Liver (tissue), 10 donors: Measurements from ENCODE around the gene PLXDC1. TPM values are rescaled to one million over a fixed set of nuclear protein-coding genes. Genes with fewer than 3 reads are reported as not detected.

Experiments used
- DNase-seq: peaks from one replicate; pipeline ENCODE4 v3.0.0-alpha.2; 2017; ENCODE audit warnings: low spot score
- H3K27ac ChIP-seq, 2 donors: one replicate each; pipeline ENCODE4 v1.7.0; 2013; ENCODE audit warnings: inconsistent platforms in 2 of 2, low read length in 2 of 2, control low read depth in 1 of 2, low read depth in 1 of 2, mild to moderate bottlenecking in 1 of 2
- H3K27me3 ChIP-seq, 4 donors: one replicate each; pipeline versions ENCODE4 v1.6.1 to v1.7.0; 2013; ENCODE audit warnings: low read length in 3 of 4, inconsistent platforms in 1 of 4, mild to moderate bottlenecking in 1 of 4, moderate library complexity in 1 of 4; ENCODE audit not compliant: control insufficient read depth in 4 of 4, insufficient read depth in 4 of 4
- H3K36me3 ChIP-seq, 4 donors: one replicate each; pipeline versions ENCODE4 v1.6.1 to v1.7.0; 2013; ENCODE audit warnings: low read length in 3 of 4, mild to moderate bottlenecking in 3 of 4, low read depth in 1 of 4, moderate library complexity in 1 of 4; ENCODE audit not compliant: control insufficient read depth in 4 of 4, insufficient read depth in 3 of 4
- H3K4me1 ChIP-seq, 4 donors: one replicate each; pipeline versions ENCODE4 v1.6.1 to v1.7.0; 2013; ENCODE audit warnings: low read length in 3 of 4, mild to moderate bottlenecking in 3 of 4, moderate library complexity in 1 of 4; ENCODE audit not compliant: control insufficient read depth in 4 of 4, insufficient read depth in 4 of 4
- H3K4me3 ChIP-seq, 3 donors: one replicate each; pipeline versions ENCODE4 v1.6.1 to v1.7.0; 2013; ENCODE audit warnings: low read length in 3 of 3, control low read depth in 1 of 3, low read depth in 1 of 3, mild to moderate bottlenecking in 1 of 3
- H3K9ac ChIP-seq, 2 donors: one replicate each; pipeline ENCODE4 v1.7.0; 2013; ENCODE audit warnings: low read length in 2 of 2, mild to moderate bottlenecking in 2 of 2, moderate library complexity in 2 of 2, control low read depth in 1 of 2, low read depth in 1 of 2
- H3K9me3 ChIP-seq, 4 donors: one replicate each; pipeline versions ENCODE4 v1.6.1 to v1.7.0; 2013; ENCODE audit warnings: low read length in 3 of 4; ENCODE audit not compliant: control insufficient read depth in 4 of 4
- EGR1 ChIP-seq, 2 donors: IDR thresholded peaks; 2 replicates each; pipeline ENCODE4 v1.6.1; 2016 to 2018; ENCODE audit warnings: antibody characterized with exemption in 2 of 2, low read depth in 2 of 2
- FOXA1 ChIP-seq: IDR thresholded peaks from 2 replicates; pipeline ENCODE4 v1.6.1; 2016; ENCODE audit warnings: antibody characterized with exemption
- FOXA2 ChIP-seq: IDR thresholded peaks from 2 replicates; pipeline ENCODE4 v1.6.1; 2016; ENCODE audit warnings: antibody characterized with exemption
- GABPA ChIP-seq, 2 donors: IDR thresholded peaks in 1 of 2; conservative IDR thresholded peaks in 1 of 2; 2 replicates each; pipeline ENCODE4 v1.6.1; 2016; ENCODE audit warnings: antibody characterized with exemption in 2 of 2, mild to moderate bottlenecking in 1 of 2, moderate library complexity in 1 of 2
- NR2F2 ChIP-seq: IDR thresholded peaks from 2 replicates; pipeline ENCODE4 v1.6.1; 2016; ENCODE audit warnings: antibody characterized with exemption
- WGBS: extraction: QIAGEN DNeasy Blood & Tissue Kit; methylation state at CpG from one replicate; pipeline ENCODE4 v1.1.7; 2013; 5-methylcytosine and 5-hydroxymethylcytosine counted together
- polyA plus RNA-seq, 2 donors: library from polyadenylated mRNA; stranded (reverse) in 1 of 2; unstranded in 1 of 2; fragments of 200-250 nt in 1 of 2; fragments of >200 nt in 1 of 2; fragmentation: Nextera tagmentation in 1 of 2; extraction: Ambion mirVana in 1 of 2; gene quantifications; one replicate each; pipeline versions ENCODE4 v1.2.1 to v1.2.3, GENCODE V29; 2013 to 2015
- small RNA-seq: library from RNA; depleted of rRNA; stranded (forward); fragments of <200 nt; gene quantifications from one replicate; pipeline ENCODE3, GENCODE V24; 2014
- total RNA-seq, 2 donors: library from RNA; depleted of rRNA; stranded (reverse); fragments of >200 nt; gene quantifications; one replicate each; pipeline ENCODE4 v1.2.3, GENCODE V29; 2014
- TF ChIP-seq, protein P1 (sequence below): fragments of 150-350 bp; IDR thresholded peaks from 2 replicates; pipeline ENCODE4 v1.5.1; 2017; ENCODE audit warnings: improper control_type of control experiment, low read depth, low read length; ENCODE audit not compliant: missing input control
- donor health status: healthy.
- donor health status: healthy.
- donor health status: healthy.
- donor health status: healthy.
- donor health status: healthy.

Gene PLXDC1
- total and polyA plus RNA-seq, 4 donors, result 0.14 to 0.84 (median 0.30) TPM

DNA sequence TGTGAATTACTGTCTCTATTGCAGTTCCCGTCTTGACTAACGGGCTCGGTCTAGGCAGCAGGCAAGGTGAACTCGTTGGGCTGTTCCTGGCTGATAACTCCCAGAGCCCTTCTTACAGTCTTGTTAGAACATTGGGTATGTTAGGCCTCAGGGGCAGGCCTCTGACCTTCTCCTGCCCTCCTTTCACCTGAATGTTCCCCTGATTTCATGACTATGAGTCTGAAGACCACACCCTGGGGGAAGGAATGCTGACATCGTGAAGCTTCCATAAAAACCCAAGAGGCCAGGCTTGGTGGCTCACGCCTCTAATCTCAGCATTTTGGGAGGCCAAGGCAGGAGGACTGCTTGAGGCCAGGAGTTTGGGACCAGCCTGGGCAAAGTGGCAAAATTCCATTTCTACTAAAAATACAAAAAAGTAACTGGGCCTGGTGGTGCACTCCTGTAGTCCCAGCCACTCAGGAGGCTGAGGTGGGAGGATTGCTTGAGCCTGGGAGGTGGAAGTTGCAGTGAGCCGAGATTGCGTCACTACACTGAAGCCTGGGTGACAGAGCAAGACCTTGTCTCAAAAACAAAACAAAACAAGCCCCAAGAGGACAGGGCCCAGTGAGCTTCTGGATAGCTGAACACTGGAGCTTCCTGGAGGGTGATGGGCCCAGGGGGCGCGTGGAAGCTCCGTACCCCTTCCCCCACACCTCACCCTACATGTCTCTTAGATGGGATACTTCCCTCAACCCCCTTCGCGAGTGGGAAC is 136.5 kb downstream of the PLXDC1 start:
- Histone ChIP-seq H3K9me3 (no peaks in the 10 kb centered on the region), H3K4me1 (peaks cover 0 to 2% (median 0%) of the 10 kb centered on the region in 4 donors), H3K27me3 (no peaks in the 10 kb centered on the region), H3K27ac (no peak overlapping the region), H3K36me3 (no peaks in the 10 kb centered on the region), H3K9ac (no peak overlapping the region), H3K4me3 (no peak overlapping the region)
- TF ChIP-seq GABPA (IDR thresholded peaks at IDR 0.05 in 1 of 2, conservative IDR thresholded peaks at IDR 0.05 in 1 of 2), result no peak
- no peak for DNase-seq
- WGBS, result 86% methylated on average over 13 of the region's 13 CpGs

DNA sequence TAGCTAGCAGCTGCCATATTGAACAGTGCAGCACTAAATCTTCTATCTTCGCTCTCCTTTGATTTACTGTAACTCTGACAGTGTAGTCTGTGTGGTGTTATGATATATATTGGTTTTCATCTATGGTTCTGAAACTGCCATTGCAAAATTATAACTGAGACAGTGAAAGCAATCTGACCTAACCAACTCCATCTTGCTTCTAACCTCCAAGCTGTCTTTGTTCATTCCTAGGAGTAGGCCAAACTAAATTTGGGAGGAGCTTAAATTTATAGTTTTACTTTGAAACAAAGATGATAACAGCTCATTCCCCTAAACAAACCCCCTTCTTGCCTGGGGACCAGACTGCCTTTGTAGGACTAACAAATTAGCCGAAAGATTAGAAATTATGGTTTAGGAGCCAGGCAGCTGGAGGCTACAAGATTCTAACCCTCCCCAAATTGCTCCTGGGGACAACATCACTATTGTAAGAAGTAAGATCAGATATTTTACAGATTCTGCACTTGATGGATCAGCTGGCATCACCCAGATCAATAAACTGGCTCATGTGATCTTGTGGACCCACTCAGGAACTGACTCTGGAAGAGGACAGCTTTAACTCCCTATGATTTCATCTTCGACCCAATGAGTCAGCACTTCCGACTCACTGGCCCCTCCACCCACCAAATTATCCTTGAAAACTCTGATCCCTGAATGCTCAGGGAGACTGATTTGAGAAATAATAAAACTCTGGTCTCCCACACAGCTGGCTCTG is 137.2 kb downstream of the PLXDC1 start:
- Histone ChIP-seq H3K4me3 (no peak overlapping the region), H3K36me3 (no peaks in the 10 kb centered on the region), H3K4me1 (peaks cover 0 to 2% (median 0%) of the 10 kb centered on the region in 4 donors), H3K27ac (no peak overlapping the region), H3K9ac (no peak overlapping the region), H3K9me3 (no peaks in the 10 kb centered on the region), H3K27me3 (no peaks in the 10 kb centered on the region)
- DNase-seq, result no peak
- 88% methylated on average over 4 of the region's 4 CpGs for WGBS
- TF ChIP-seq EGR1 (IDR thresholded peaks at IDR 0.05; ENCODE audit: low read depth in 2 of 2) (no peak), FOXA2 (no peak), FOXA1 (no peak), NR2F2 (no peak)
- TF ChIP-seq, protein P1, sequence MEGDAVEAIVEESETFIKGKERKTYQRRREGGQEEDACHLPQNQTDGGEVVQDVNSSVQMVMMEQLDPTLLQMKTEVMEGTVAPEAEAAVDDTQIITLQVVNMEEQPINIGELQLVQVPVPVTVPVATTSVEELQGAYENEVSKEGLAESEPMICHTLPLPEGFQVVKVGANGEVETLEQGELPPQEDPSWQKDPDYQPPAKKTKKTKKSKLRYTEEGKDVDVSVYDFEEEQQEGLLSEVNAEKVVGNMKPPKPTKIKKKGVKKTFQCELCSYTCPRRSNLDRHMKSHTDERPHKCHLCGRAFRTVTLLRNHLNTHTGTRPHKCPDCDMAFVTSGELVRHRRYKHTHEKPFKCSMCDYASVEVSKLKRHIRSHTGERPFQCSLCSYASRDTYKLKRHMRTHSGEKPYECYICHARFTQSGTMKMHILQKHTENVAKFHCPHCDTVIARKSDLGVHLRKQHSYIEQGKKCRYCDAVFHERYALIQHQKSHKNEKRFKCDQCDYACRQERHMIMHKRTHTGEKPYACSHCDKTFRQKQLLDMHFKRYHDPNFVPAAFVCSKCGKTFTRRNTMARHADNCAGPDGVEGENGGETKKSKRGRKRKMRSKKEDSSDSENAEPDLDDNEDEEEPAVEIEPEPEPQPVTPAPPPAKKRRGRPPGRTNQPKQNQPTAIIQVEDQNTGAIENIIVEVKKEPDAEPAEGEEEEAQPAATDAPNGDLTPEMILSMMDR, result no peak

Small RNAs within 50 kb of the gene (small RNA-seq; reads per million reads assigned to genes)
- not detected for gene AC091178.1

Other genes starting within 250 kb of the PLXDC1 start
- not detected for gene FBXO47, start 184.2 kb downstream of the PLXDC1 start, total RNA-seq
- not detected for gene FBXO47, start 184.2 kb downstream of the PLXDC1 start, polyA plus RNA-seq
- not detected for gene ARL5C, start 14.5 kb upstream of the PLXDC1 start, total RNA-seq
- gene ARL5C, start 14.5 kb upstream of the PLXDC1 start, polyA plus RNA-seq, result not detected
- gene CACNB1, start 46.0 kb upstream of the PLXDC1 start, total RNA-seq, result 1 to 10 TPM in 1 of 2 donors, under 1 TPM in 1; 0.05 to 1.3 TPM
- under 1 TPM; 0.22 to 0.31 TPM for gene CACNB1, start 46.0 kb upstream of the PLXDC1 start, polyA plus RNA-seq
- gene RPL19, start 48.6 kb upstream of the PLXDC1 start, total RNA-seq, result 100 to 1,000 TPM; 658 to 840 TPM
- gene RPL19, start 48.6 kb upstream of the PLXDC1 start, polyA plus RNA-seq, result 100 to 1,000 TPM; 475 to 999 TPM
- gene STAC2, start 74.3 kb upstream of the PLXDC1 start, total RNA-seq, result not detected
- not detected for gene STAC2, start 74.3 kb upstream of the PLXDC1 start, polyA plus RNA-seq
- 1 to 10 TPM; 7.9 to 8.4 TPM for gene FBXL20, start 250.0 kb upstream of the PLXDC1 start, total RNA-seq
- gene FBXL20, start 250.0 kb upstream of the PLXDC1 start, polyA plus RNA-seq, result 1 to 10 TPM; 1.6 to 2.5 TPM